PFSK-1 (cell line): ENCODE data around the gene RNU2-63P.

Source experiments
- FOXP2 ChIP-seq: optimal IDR thresholded peaks from 2 replicates; pipeline ENCODE3; 2011; ENCODE audit warnings: borderline replicate concordance, control low read depth, inconsistent platforms; ENCODE audit not compliant: insufficient read depth; ENCODE audit errors: extremely low read length, extremely low read depth
- POLR2AphosphoS5 ChIP-seq: IDR thresholded peaks from 2 replicates; pipeline ENCODE4 v1.6.1; 2012; ENCODE audit warnings: low read depth, mild to moderate bottlenecking, control low read depth, low read length, moderate library complexity
- REST ChIP-seq, 2 experiments: IDR thresholded peaks; 2 replicates each; pipeline versions ENCODE4 v1.6.1 to v1.8.0; 2011 to 2012; ENCODE audit warnings: low read depth in 2 of 2, low read length in 2 of 2, control low read depth in 1 of 2, inconsistent platforms in 1 of 2, mild to moderate bottlenecking in 1 of 2, moderate library complexity in 1 of 2; ENCODE audit not compliant: insufficient read depth in 1 of 2
- SIN3A ChIP-seq: IDR thresholded peaks from 2 replicates; pipeline ENCODE4 v1.6.1; 2012; ENCODE audit warnings: mild to moderate bottlenecking, low read length, moderate library complexity, borderline replicate concordance; ENCODE audit not compliant: insufficient read depth
- TAF1 ChIP-seq: IDR thresholded peaks from 2 replicates; pipeline ENCODE4 v1.6.1; 2012; ENCODE audit warnings: low read length, control low read depth, borderline replicate concordance; ENCODE audit not compliant: insufficient read depth

Gene RNU2-63P

GRCh38 chr2:88022669-88022921 is 6.2 kb upstream of the RNU2-63P start:
- TF ChIP-seq SIN3A = no peak
- TF ChIP-seq POLR2AphosphoS5 = no peak
- TF ChIP-seq FOXP2 = no peak
- TF ChIP-seq TAF1 = no peak
- TF ChIP-seq REST (IDR thresholded peaks at IDR 0.05; ENCODE audit: insufficient read depth in 1 of 2, low read depth in 2 of 2, low read length in 2 of 2) = no peak

- TF ChIP-seq REST (IDR thresholded peaks at IDR 0.05; ENCODE audit: insufficient read depth in 1 of 2, low read depth in 2 of 2, low read length in 2 of 2) (no peak), FOXP2 (no peak), POLR2AphosphoS5 (no peak), TAF1 (no peak), SIN3A (no peak)
Measured at GRCh38 chr2:88019985-88020384, 3.6 kb upstream of the RNU2-63P start.

DNA sequence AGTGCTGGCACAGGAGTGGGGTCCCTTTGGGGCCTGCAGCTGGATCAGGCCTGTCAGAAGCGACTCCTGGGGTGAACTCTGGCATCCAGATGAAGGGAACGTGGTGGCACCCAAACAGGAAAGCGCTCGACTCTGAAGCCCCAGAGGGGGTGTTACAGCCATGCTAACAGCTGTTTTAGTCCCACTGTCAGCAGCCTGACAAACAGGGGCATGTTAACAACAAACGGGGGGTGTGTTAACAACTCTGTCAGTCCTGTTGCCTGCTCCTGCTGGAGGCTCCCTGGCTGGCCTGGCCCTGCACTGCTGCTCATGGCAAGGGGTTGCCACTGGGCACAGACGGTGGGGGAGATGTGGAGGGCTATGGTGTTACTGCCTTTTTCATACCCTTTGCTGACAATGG is 2.6 kb upstream of the RNU2-63P start:
- TF ChIP-seq POLR2AphosphoS5 = no peak
- TF ChIP-seq TAF1 = no peak
- no peak for TF ChIP-seq REST (IDR thresholded peaks at IDR 0.05; ENCODE audit: insufficient read depth in 1 of 2, low read depth in 2 of 2, low read length in 2 of 2)
- TF ChIP-seq SIN3A = no peak
- no peak for TF ChIP-seq FOXP2

GRCh38 chr2:88016960-88017779 is 823 bp upstream of the RNU2-63P start:
- no peak for TF ChIP-seq FOXP2
- TF ChIP-seq POLR2AphosphoS5 = no peak
- no peak for TF ChIP-seq SIN3A
- no peak for TF ChIP-seq REST (IDR thresholded peaks at IDR 0.05; ENCODE audit: insufficient read depth in 1 of 2, low read depth in 2 of 2, low read length in 2 of 2)
- TF ChIP-seq TAF1 = no peak

DNA sequence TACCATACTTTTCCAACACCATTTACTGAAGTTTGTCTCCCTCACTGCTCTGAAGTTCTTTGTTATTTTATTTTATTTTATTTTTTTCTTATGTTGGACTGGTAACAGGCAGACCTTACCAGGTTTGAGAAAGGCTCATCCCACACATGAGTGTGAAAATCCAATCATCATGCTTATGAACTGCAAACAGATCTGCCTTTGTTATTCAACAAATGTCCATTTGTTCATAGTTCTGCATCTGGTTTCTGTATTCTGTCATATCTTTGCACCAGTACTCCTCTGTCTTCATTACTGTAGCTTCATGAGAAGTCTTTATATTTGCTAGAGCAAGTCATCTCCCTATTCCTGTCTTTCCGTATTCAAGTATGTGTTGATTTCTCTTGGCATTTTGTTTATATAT is 5.3 kb downstream of the RNU2-63P start:
- TF ChIP-seq REST (IDR thresholded peaks at IDR 0.05; ENCODE audit: insufficient read depth in 1 of 2, low read depth in 2 of 2, low read length in 2 of 2) (no peak), FOXP2 (no peak), TAF1 (no peak), POLR2AphosphoS5 (no peak), SIN3A (no peak)
